Endodermal cell (in vitro differentiated cells): Measurements from ENCODE around the gene BSPH1. TPM values are rescaled to one million over a fixed set of nuclear protein-coding genes. Genes with fewer than 3 reads are reported as not detected.

Experiments
- DNase-seq: peaks from one replicate; pipeline ENCODE4 v3.0.0-alpha.2; 2017
- H3K27ac ChIP-seq: 2 replicates; pipeline ENCODE4 v1.5.1; 2013; ENCODE audit warnings: mild to moderate bottlenecking, low read depth, low read length, moderate library complexity
- H3K27me3 ChIP-seq: 2 replicates; pipeline ENCODE4 v1.6.1; 2013; ENCODE audit warnings: mild to moderate bottlenecking, low read length, moderate library complexity; ENCODE audit not compliant: insufficient read depth, control insufficient read depth, poor library complexity, severe bottlenecking
- H3K36me3 ChIP-seq: 2 replicates; pipeline ENCODE4 v1.7.0; 2013; ENCODE audit warnings: mild to moderate bottlenecking, low read length, moderate library complexity; ENCODE audit not compliant: control insufficient read depth, insufficient read depth
- H3K4me1 ChIP-seq: one replicate; pipeline ENCODE4 v1.7.0; 2013; ENCODE audit warnings: low read length; ENCODE audit not compliant: control insufficient read depth, insufficient read depth
- H3K4me3 ChIP-seq: 2 replicates; pipeline ENCODE4 v1.5.1; 2013; ENCODE audit warnings: mild to moderate bottlenecking, low read length, moderate library complexity
- H3K9ac ChIP-seq: 2 replicates; pipeline ENCODE4 v1.6.1; 2013; ENCODE audit warnings: mild to moderate bottlenecking, low read length, moderate library complexity; ENCODE audit not compliant: poor library complexity, severe bottlenecking; ENCODE audit errors: extremely low read depth
- H3K9me3 ChIP-seq: 2 replicates; pipeline ENCODE4 v1.6.1; 2013; ENCODE audit warnings: mild to moderate bottlenecking, low read length, moderate library complexity; ENCODE audit not compliant: control insufficient read depth
- H3K27ac Mint-ChIP-seq: 2 replicates; pipeline ENCODE4 v1.8.0; 2020; ENCODE audit warnings: mixed read lengths
- H3K27me3 Mint-ChIP-seq: 2 replicates; pipeline ENCODE4 v1.8.0; 2021; ENCODE audit warnings: mild to moderate bottlenecking, mixed read lengths; ENCODE audit not compliant: insufficient read depth
- H3K36me3 Mint-ChIP-seq: 2 replicates; pipeline ENCODE4 v1.8.0; 2020; ENCODE audit warnings: low read depth, mixed read lengths
- H3K4me1 Mint-ChIP-seq: 2 replicates; pipeline ENCODE4 v1.8.0; 2020; ENCODE audit warnings: mixed read lengths
- H3K4me3 Mint-ChIP-seq: 2 replicates; pipeline ENCODE4 v1.8.0; 2020; ENCODE audit warnings: mild to moderate bottlenecking, moderate library complexity, mixed read lengths
- H3K9me3 Mint-ChIP-seq: 2 replicates; pipeline ENCODE4 v1.8.0; 2020; ENCODE audit warnings: mild to moderate bottlenecking, mixed read lengths
- CTCF ChIP-seq: fragments of 200-600 bp; sonication (generic); conservative IDR thresholded peaks from 2 replicates; pipeline ENCODE4 v1.5.0; 2021; ENCODE audit warnings: antibody characterized with exemption, mild to moderate bottlenecking
- WGBS, 2 experiments: methylation state at CpG; one replicate each; pipeline versions ENCODE4 v1.1.5 to v1.1.7; 2013; ENCODE audit warnings: missing lambda C conversion rate in 2 of 2, mixed read lengths in 1 of 2; ENCODE audit not compliant: insufficient coverage in 1 of 2, insufficient read length in 1 of 2; 5-methylcytosine and 5-hydroxymethylcytosine counted together
- long read RNA-seq, 4 experiments: library from polyadenylated mRNA in 2 of 4; library from RNA in 1 of 4; library from capped mRNA in 1 of 4; stranded (forward) in 3 of 4; unstranded in 1 of 4; transcript quantifications; one replicate each; pipeline ENCODE4 v2.0.0, GENCODE V29; 2020 to 2021; ENCODE audit warnings: inconsistent platforms in 1 of 4
- polyA plus RNA-seq, 2 experiments: library from polyadenylated mRNA; stranded (reverse); fragments of 50-300 nt; gene quantifications; one replicate each; pipeline ENCODE4 v1.2.3, GENCODE V29; 2013
- total RNA-seq, 2 donors: library from RNA; stranded (reverse); fragmentation: NEBNext Ultra II Directional in 1 of 2; extraction: Animal tissue kit (Norgen Biotek cat#: 25700) in 1 of 2; gene quantifications; 2 replicates in 1 of 2; 3 replicates in 1 of 2; pipeline ENCODE4 v1.2.1, GENCODE V29; 2021

Gene BSPH1
- total RNA-seq: not detected
- polyA plus RNA-seq (2013, experiment 1 of 2): not detected
- polyA plus RNA-seq (2013, experiment 2 of 2): not detected
- long read RNA-seq, experiment 1: 0 reads
- long read RNA-seq, experiment 2: 0 reads
- long read RNA-seq, experiment 3: 0 reads
- long read RNA-seq, experiment 4: 0 reads

GRCh38 chr19:47992070-47992469, at the start of gene BSPH1:
Gene BSPH1 (minus strand): TSS chr19:47992170. CDS start chr19:47992081, 89 bp downstream.
- WGBS, 2 experiments: 69 to 75% methylated on average over 2 of the region's 2 CpGs
- no peak for TF ChIP-seq CTCF
- Mint-ChIP-seq H3K36me3 (no peaks in the 10 kb centered on the region), H3K27ac (no peak within 1 kb of the TSS), H3K27me3 (peaks cover 22% of the 10 kb centered on the region), H3K4me3 (no peak within 1 kb of the TSS), H3K9me3 (no peaks in the 10 kb centered on the region), H3K4me1 (no peaks in the 10 kb centered on the region)
- DNase-seq: no peak
- Histone ChIP-seq H3K36me3 (no peaks in the 10 kb centered on the region), H3K27me3 (no peaks in the 10 kb centered on the region), H3K27ac (no peak within 1 kb of the TSS), H3K9ac (no peak within 1 kb of the TSS), H3K9me3 (no peaks in the 10 kb centered on the region), H3K4me1 (no peaks in the 10 kb centered on the region), H3K4me3 (no peak within 1 kb of the TSS)

GRCh38 chr19:48036765-48037164, 44.8 kb upstream of the BSPH1 start:
- no peak overlapping the region for H3K4me3 ChIP-seq
- TF ChIP-seq CTCF: no peak
- no peak for DNase-seq
- peaks cover 16% of the 10 kb centered on the region for H3K9me3 ChIP-seq
- Mint-ChIP-seq H3K4me1 (no peaks in the 10 kb centered on the region), H3K27ac (no peak overlapping the region), H3K27me3 (peaks cover 20% of the 10 kb centered on the region), H3K36me3 (no peaks in the 10 kb centered on the region), H3K9me3 (peaks cover 11% of the 10 kb centered on the region), H3K4me3 (no peak overlapping the region)
- no peaks in the 10 kb centered on the region for H3K36me3 ChIP-seq
- no peak overlapping the region for H3K27ac ChIP-seq
- 72 to 88% methylated on average over 1 to 2 of the region's 2 CpGs for WGBS, 2 experiments
- no peaks in the 10 kb centered on the region for H3K27me3 ChIP-seq
- H3K4me1 ChIP-seq: no peaks in the 10 kb centered on the region
- no peak overlapping the region for H3K9ac ChIP-seq

GRCh38 chr19:48033604-48034003, 41.6 kb upstream of the BSPH1 start:
- Mint-ChIP-seq H3K4me1 (no peaks in the 10 kb centered on the region), H3K27ac (no peak overlapping the region), H3K27me3 (peaks cover 17% of the 10 kb centered on the region), H3K9me3 (peaks cover 13% of the 10 kb centered on the region), H3K4me3 (no peak overlapping the region), H3K36me3 (no peaks in the 10 kb centered on the region)
- no peaks in the 10 kb centered on the region for H3K4me1 ChIP-seq
- no peak overlapping the region for H3K9ac ChIP-seq
- no peaks in the 10 kb centered on the region for H3K36me3 ChIP-seq
- H3K9me3 ChIP-seq: peaks cover 16% of the 10 kb centered on the region
- no peaks in the 10 kb centered on the region for H3K27me3 ChIP-seq
- no peak for DNase-seq
- H3K27ac ChIP-seq: no peak overlapping the region
- no peak for TF ChIP-seq CTCF
- WGBS, 2 experiments: 85 to 96% methylated on average over 4 to 5 of the region's 5 CpGs
- no peak overlapping the region for H3K4me3 ChIP-seq
